ENCODE measurements around the gene PSMB5. TPM values are rescaled to one million over a fixed set of nuclear protein-coding genes. Genes with fewer than 3 reads are reported as not detected.

PSMB5 gene
- total RNA-seq, 4 donors from 2014 or later, result 90.2 to 154 (median 113) TPM

GRCh38 chr14:23066855-23067744 lies 32.4 kb upstream of the PSMB5 start:
- H3K36me3 ChIP-seq, result peaks cover 5 to 70% (median 29%) of the 10 kb centered on the region in 3 donors
- H3K4me3 ChIP-seq, result no peak overlapping the region
- no peaks in the 10 kb centered on the region for H3K27me3 ChIP-seq
- TF ChIP-seq EP300 (IDR thresholded peaks at IDR 0.05) (no peak), CTCF (IDR thresholded peaks at IDR 0.05) (no peak), POLR2A (IDR thresholded peaks at IDR 0.05) (no peak)
- DNase-seq (ENCODE audit: low spot score in 2 of 2), result no peak
- no peaks in the 10 kb centered on the region for H3K9me3 ChIP-seq
- WGBS, 2 donors, result 86 to 87% methylated on average over 23 of the region's 23 CpGs
- no peak overlapping the region for H3K27ac ChIP-seq
- H3K4me1 ChIP-seq, result peaks cover 0 to 49% (median 21%) of the 10 kb centered on the region in 4 donors

- WGBS, 2 donors, result 72 to 82% methylated on average over 3 of the region's 3 CpGs
- peaks cover 0 to 45% (median 16%) of the 10 kb centered on the region in 4 donors for H3K4me1 ChIP-seq
- H3K36me3 ChIP-seq, result peaks cover 5 to 77% (median 29%) of the 10 kb centered on the region in 3 donors
- DNase-seq (ENCODE audit: low spot score in 2 of 2), result no peak
- no peaks in the 10 kb centered on the region for H3K9me3 ChIP-seq
- H3K27me3 ChIP-seq, result no peaks in the 10 kb centered on the region
- TF ChIP-seq EP300 (IDR thresholded peaks at IDR 0.05) (no peak), CTCF (IDR thresholded peaks at IDR 0.05) (no peak), POLR2A (IDR thresholded peaks at IDR 0.05) (no peak)
- no peak overlapping the region for H3K4me3 ChIP-seq
- H3K27ac ChIP-seq, result no peak overlapping the region
Observed at GRCh38 chr14:23066368-23066767, 31.7 kb upstream of the PSMB5 start.

- no peaks in the 10 kb centered on the region for H3K27me3 ChIP-seq
- no peaks in the 10 kb centered on the region for H3K9me3 ChIP-seq
- H3K27ac ChIP-seq, result no peak overlapping the region
- peaks cover 0 to 20% (median 5%) of the 10 kb centered on the region in 4 donors for H3K4me1 ChIP-seq
- whole genome bisulfite sequencing, 2 donors, result 89 to 91% methylated on average over 5 of the region's 5 CpGs
- DNase-seq (ENCODE audit: low spot score in 2 of 2), result no peak
- H3K4me3 ChIP-seq, result no peak overlapping the region
- peaks cover 5 to 100% (median 44%) of the 10 kb centered on the region in 3 donors for H3K36me3 ChIP-seq
- TF ChIP-seq EP300 (IDR thresholded peaks at IDR 0.05) (no peak), POLR2A (IDR thresholded peaks at IDR 0.05) (no peak)
Observed at GRCh38 chr14:23063601-23064000, 28.9 kb upstream of the PSMB5 start.

- peaks cover 0 to 23% (median 3%) of the 10 kb centered on the region in 4 donors for H3K4me1 ChIP-seq
- WGBS, 2 donors, result 21% methylated on average over 4 of the region's 4 CpGs
- no peaks in the 10 kb centered on the region for H3K9me3 ChIP-seq
- H3K36me3 ChIP-seq, result peaks cover 5 to 85% (median 32%) of the 10 kb centered on the region in 3 donors
- H3K27ac ChIP-seq, result peak overlapping the region in 2 of 4 donors; percentile 54 to 61
- no peak overlapping the region for H3K4me3 ChIP-seq
- DNase-seq (ENCODE audit: low spot score in 2 of 2), result peak in 1 of 2 donors; percentile 73
- H3K27me3 ChIP-seq, result no peaks in the 10 kb centered on the region
- peak in 1 of 2 donors; percentile 68 for TF ChIP-seq EP300 (IDR thresholded peaks at IDR 0.05)
- no peak for TF ChIP-seq POLR2A (IDR thresholded peaks at IDR 0.05)
Observed at GRCh38 chr14:23062002-23062401, 27.3 kb upstream of the PSMB5 start.

- peaks cover 5 to 72% (median 31%) of the 10 kb centered on the region in 3 donors for H3K36me3 ChIP-seq
- peaks cover 0 to 36% (median 9%) of the 10 kb centered on the region in 4 donors for H3K4me1 ChIP-seq
- no peaks in the 10 kb centered on the region for H3K9me3 ChIP-seq
- DNase-seq (ENCODE audit: low spot score in 2 of 2), result no peak
- no peak for TF ChIP-seq POLR2A (IDR thresholded peaks at IDR 0.05)
- TF ChIP-seq EP300 (IDR thresholded peaks at IDR 0.05), result no peak
- no peak overlapping the region for H3K4me3 ChIP-seq
- H3K27ac ChIP-seq, result no peak overlapping the region
- H3K27me3 ChIP-seq, result no peaks in the 10 kb centered on the region
- WGBS, 2 donors, result 86 to 92% methylated on average over 17 of the region's 17 CpGs
Observed at GRCh38 chr14:23060536-23061260, 26.0 kb upstream of the PSMB5 start.

GRCh38 chr14:23058654-23059504 lies 24.2 kb upstream of the PSMB5 start:
- no peak for DNase-seq (ENCODE audit: low spot score in 2 of 2)
- no peak overlapping the region for H3K4me3 ChIP-seq
- H3K27ac ChIP-seq, result peak overlapping the region in 1 of 4 donors; percentile 18
- peaks cover 0 to 36% (median 9%) of the 10 kb centered on the region in 4 donors for H3K4me1 ChIP-seq
- peaks cover 0 to 54% (median 23%) of the 10 kb centered on the region in 3 donors for H3K36me3 ChIP-seq
- WGBS, 2 donors, result 86 to 88% methylated on average over 32 of the region's 32 CpGs
- TF ChIP-seq POLR2A (IDR thresholded peaks at IDR 0.05) (no peak), CTCF (IDR thresholded peaks at IDR 0.05) (no peak), EP300 (IDR thresholded peaks at IDR 0.05) (no peak)
- no peaks in the 10 kb centered on the region for H3K27me3 ChIP-seq
- H3K9me3 ChIP-seq, result no peaks in the 10 kb centered on the region
